Muscle of back (tissue), 11 donors: Measurements from ENCODE around the gene SEMA4G. TPM values are rescaled to one million over a fixed set of nuclear protein-coding genes. Genes with fewer than 3 reads are reported as not detected.

Experiments
- DNase-seq, 3 donors: peaks; one replicate each; pipeline versions ENCODE4 v3.0.0 to v3.0.0-alpha.2; 2013
- polyA plus RNA-seq, 10 donors: library from polyadenylated mRNA; unstranded; fragments of 120-200 nt; gene quantifications; one replicate each; pipeline ENCODE4 v1.2.1, GENCODE V29; 2013; ENCODE audit not compliant: insufficient read length in 10 of 10

The SEMA4G gene
- polyA plus RNA-seq, 10 donors = 5.6 to 11.4 (median 7.0) TPM

DNA sequence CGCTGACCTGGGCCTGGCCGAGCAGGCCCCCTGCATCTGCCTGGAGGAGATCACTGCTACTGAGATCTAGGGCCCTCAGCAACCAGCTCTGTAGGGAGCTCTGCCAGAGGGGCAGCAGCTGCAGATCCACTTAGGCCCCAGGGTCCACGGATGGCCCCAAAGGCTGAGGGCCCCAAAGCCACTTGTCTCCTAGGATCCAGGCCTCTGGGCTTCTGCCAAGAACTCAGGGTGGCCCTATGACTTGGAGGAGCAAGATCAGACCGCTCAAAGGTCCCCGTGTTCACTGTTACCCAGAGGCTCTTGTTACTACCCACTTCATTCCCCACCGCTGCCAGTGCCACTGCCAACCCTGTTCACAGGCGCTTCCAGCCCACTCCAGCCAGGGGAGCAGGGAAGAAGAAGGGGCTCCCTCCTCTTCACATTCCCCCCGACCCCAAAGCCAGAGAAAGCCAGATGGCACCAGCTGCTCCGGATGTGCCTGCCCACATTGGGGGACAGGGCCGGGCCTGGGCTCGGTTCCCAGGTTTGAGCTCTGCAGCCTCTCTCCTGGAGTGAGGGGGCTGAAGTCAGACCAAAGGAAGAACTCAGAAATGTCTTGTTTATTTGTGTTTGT, 37.9 kb downstream of the SEMA4G start:
- no peak for DNase-seq

DNA sequence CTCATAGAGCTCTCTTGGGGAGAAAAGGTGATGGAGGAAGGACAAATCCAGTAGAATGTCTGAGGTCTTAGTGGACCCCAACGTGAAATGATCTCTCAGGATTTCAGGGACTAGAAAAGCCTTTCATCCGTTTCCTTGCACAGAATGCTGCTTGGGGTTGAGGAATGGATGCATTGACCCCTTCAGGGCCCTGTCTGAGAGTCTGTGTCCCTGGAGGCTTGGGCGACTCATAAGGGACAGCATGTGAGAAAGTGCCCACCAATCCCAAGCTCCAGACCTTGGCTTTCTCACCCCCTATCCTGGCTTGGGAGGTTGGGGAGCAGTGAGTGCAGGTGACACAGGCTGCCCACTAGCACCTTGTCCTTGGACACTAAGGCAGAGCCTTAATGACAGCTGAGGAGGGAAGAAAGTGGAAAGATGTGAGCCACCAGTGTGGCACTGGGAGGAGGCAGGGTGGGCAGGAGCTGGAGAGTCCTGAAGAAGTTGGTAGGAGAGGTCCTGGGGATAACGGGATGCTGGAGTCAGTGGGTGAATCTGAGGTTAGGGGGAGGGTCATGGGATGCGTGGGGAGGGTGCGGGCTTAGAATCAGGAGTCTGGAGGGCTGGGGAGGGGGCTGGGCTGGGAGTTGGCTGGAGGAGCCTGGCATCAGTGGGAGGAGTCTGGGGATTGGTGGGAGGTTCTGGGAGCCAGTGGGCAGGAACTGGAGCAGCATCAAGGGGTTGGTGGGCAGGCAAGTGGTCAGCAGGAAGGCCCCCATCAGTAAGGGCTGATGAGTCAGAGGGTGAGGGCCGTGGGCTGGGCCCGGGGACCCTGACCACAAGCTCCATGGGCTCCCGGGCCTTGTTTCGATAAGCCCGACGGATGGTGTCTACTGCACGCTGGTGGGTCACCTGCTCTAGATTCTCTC, 38.9 kb downstream of the SEMA4G start:
- DNase-seq = no peak

DNA sequence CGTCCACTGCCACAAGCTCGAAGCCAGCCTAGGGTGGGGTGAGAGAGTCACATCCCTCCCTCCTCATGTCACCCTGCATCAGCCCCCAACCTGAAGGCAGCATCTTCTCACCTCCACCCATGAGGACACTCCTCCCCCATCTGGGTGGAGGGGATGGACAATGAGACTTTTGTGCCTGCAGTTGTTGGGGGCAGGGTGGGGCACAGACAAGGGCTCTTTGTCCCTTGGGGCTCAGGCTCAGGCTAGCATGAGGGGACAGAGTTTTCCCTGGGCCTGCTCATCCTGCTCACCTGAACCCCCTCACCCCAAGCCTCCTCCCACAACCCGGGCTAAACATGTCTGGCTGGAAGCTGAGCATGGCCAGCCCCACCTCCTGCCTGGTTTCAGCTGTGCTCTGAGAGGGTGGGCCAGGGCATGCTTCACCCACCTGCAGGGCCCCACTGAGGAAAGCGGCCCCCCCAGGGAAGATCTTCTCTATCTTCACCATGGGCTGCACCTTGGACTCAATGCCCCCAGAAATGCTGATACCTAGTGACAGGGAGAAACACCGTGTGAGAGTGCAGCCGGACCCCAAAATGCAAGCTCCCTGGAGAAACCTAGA, 39.6 kb downstream of the SEMA4G start:
- DNase-seq = no peak

DNA sequence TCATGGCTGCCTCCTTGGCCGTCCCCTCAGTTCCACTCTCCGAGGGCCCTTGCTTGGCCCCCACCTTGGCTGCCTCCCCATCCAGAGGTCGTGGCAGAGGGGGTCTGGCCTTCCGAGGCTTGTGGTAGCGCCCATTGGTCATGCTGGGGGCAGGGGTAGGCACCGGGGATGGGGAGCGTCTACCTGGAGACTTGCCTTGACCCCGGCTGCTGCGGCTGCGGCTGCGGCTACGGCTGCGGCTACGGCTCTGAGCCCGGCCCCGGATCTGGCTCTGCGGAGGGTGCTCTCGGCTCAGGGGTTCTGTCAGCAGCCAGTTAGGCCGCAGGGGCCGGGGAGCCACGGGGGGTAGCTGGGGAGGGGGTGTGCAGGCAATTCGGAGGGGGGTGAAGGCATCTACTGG, 41.0 kb downstream of the SEMA4G start:
- no peak for DNase-seq

DNA sequence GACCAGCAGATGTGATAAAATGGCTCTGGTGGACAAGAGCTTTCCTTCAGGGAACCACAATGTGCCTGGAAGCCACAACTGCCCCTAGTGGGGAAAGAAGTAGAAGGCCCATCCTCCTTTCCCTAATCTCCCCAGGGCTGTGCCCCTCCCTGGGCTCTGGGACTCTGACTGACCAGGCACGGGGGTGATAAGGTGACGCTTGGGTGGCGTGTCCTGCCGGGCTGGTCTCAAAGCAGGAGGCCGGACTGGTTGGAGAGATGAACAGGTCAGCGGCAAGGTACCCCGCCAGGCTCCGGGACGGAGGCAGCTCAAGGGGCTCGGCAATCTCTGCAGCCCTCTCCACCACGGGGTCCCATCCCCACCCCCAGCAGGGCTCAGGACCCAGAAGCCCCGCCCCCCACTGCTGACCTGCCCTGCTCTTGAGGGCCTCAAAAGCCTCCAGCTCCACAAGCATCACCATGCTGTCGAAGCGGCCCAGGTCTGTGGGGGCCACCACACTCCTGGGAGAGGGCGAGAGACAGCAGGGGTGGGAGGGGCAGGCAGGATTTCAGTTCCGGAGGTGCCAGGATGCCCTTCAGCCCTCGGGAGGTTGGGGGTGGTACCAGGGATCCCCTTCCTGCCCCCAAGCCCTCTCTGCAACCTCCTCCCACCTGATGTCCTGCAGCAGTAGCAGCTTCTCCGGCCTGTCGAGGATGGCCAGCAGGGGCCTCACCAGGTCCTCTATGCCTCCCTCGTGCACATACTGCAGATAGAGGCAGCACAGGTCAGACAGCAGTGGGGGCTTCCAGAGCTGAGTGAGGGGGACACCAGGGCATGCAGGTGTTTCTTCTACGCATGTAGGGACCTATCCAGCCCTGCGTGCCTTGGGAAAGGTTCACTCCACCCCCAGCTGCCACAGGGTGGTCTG, 42.5 kb downstream of the SEMA4G start:
- DNase-seq = no peak

DNA sequence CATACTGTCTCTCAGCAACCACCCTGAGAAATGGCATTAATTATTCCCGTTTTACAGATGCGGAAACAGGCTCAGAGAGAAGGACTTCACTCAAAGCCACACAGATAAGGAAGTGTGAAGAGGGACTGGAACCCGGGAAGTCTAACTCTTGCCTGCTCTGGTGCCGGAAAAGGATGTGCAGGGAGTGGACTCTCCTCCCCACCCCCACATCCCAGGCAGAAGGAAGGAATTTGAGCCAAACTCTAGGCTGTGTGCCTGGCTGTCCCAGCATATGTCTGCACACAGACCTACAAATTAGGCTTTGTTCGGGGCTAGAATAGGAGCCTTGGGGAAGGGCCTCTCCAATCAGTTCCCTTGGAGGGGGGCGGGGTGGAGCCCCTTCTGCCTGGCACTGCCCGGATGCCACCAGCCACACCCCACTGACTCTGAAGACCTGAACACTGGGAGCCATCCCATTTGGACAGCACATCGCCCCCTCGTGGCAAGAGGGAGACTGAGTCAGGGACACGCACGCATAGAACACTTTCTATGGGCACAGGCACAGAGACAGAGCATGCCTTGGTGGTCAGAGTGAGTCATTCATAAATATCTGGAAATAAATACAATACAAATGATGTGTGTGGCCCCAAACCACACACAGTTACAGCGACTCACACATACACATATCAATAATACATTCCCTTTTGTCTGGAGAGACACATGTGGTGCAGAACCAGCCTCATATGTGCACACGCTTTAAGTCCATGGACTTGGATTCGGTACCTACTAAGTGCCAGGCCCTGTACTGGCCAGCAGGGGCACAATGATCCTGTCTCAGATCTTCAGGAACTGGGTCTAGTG, 43.4 kb downstream of the SEMA4G start:
- DNase-seq = peak; percentile 80 to 89 (median 89)

DNA sequence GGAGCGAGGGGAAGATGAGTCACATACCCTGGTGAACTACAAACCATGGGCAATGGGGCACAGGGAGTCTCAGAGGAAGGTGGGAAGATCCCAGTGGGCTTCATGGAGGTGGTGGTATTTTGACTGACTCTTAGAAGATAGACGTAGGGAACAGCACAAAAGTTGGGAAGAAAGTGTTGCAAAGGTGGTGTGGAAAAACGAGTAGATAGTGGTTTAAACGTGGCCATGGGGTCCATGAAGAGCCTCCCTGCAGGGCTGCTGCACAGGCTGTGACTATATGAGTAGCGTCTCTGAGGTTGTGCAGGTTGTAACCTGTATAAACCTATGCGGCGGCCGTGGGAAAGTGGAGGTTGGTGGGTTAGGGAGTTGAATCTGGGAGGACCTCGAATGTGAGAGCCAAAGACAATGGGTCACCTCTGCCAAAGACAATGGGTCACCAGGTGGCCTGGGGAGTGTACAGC, 44.1 kb downstream of the SEMA4G start:
- DNase-seq = no peak

DNA sequence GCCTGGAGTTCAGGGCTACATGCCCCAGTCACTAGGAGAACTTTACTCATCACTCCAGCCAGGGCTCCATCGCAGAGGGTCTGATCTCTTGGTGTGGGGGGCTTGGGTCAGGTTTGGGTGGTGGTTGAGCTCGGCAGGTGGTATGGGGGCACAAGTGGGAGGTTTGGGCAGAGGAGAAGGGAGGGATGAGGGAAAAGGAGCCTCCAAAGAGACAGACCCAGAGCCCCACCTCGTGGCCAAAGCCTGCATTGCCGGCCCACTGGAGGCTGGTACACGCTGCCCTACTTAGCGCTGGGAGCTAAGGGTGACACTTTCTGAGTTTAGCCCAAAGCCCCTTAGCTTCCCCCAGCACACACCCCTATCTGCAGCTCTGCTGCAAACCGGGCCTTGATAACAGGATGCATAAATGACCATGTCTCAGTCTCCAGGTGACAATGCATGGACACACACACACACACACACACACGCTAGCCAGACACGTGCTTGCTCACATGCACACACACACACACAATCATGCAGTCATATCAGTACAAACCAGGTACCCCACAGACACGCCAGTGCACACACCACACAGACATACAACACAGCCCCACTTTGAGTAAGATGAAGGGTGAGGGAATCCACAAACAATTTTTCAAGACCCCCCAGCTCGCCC, 45.1 kb downstream of the SEMA4G start:
- peak in 2 of 3 donors; percentile 79 to 82 for DNase-seq

DNA sequence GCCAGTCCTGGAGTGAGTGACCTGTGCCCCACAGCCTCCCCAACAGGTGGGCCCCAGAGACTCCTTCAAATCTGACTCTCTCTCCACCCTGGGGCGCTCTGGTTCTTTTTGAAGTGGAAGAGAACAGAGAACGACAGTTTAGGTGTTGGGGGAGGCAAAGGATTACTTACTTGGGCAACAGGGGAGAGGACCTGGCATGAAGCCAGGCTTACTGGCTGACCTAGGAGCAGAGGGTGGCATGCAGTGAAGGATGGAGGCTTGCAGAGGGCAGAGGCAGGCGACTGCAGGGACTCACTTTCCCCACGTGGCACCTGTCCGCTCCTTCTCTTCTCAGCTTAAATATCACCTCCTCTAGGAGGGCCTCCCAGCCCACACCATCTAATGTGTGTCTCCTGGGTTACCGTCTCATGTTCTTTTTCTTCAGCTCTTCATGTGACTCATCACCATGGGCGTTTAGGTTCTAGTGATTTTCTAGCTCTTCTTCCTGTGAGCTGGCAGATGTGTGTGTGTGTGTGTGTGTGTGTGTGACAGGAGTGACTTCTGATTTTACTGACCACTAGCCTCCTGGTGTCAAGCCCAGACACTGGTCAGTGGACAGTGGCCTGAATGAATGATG, 45.8 kb downstream of the SEMA4G start:
- DNase-seq = no peak

DNA sequence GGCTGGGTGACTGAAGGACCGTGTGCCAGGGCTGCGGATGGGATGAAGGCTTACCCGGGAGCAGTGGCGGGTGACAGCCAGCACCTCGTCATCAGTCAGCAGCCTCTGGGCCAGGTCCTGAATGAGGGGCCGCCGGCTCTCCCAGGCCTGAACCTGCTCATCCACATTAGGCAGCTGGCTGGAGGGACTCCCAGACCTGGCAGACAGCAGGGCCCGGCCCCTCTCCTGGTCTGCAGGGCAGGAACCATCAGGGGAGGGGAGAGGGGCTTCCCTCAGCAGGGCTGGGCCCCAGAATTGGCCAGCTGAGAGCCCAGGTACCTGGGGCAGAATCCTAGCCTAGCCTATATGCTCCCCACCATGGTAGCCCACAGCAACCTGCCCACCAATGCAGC, 46.3 kb downstream of the SEMA4G start:
- DNase-seq = no peak

DNA sequence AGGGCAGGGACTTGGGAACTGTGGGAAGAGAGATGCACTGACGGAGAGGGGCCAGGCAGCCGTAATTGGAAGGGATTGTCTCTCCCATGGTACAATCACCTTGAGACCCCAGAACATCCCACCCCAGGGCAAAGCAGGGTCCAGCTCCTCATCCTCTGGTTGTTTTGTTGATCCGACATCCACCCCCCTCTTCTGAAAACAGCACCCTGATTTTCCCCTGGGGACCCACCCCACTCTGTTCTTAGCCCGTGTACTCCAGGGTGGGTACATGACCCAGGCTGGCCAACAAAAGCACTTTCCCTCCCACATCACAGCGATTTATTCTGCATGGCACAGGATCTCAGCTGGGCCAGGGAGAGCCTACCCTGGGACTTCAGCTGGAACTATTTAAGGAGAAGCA, 47.5 kb downstream of the SEMA4G start:
- no peak for DNase-seq

DNA sequence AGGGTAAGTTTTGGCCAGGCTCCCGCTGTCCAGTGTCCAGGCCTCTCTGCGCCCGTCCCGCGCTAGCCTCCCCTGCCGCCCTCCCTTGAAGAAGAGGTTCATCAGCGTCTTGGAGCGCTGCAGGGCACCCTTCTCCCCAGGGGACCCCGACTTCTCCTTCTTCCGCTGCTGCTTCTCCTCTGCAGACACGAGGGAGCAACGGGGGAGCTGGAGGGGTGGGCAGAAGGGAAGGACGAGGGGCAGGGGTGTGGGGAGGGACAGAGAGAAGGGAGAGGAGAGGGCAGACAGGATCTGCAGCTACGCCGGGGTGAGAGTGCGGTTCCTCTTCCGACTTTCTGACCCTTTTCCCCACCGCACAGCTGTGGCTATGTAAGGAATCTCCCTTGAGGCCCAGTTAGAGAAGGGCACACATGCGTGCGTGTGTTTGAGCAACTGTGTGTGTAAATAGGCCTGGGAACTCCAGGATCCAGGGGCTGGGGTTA, 48.9 kb downstream of the SEMA4G start:
- DNase-seq = peak in 1 of 3 donors; percentile 49

DNA sequence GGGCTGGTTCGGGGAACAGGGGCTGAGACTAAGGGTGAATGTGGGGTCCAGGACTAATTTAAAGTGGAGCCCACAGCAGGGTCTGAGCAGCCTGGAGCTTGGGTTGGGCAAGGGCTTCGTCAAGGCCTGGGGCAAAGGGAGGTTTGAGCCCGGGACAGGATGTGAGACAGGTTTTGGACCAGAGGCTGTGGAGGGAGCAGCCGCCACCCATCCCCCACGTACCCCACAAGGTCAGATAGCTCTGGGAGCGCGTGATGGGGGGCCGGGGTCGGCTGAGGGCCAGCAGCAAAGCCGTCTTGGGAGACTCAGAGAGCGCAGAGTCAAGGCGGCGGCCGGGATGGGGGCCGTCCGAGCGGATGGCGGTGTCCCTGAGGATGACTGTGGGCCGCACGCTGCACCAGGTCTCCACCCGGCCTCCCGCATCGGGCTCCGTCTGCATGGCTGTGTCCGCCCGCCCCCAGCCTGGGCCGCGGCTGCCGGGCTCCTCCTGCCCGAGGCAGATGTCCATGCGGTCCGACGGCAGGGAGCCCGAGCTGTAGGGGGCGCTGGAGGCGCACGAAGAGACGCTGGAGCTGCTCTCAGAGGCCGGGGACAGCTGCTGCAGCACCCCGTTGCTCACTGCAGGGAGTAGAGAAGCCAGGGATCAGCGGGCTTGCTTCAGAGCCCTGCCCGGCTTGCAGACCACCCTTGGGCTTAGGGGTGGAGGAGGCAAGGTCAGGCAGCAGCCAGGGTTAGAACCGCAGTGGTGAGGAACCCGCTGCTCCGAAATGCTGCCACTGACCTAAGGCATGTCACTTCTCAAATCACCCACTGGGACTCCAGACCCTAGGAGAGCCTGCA, 49.5 kb downstream of the SEMA4G start:
- DNase-seq = peak in 2 of 3 donors; percentile 70 to 87

Other genes with a start within 250 kb of the SEMA4G start
- under 1 TPM in 6 of 10 donors, not detected in 4; 0.04 to 0.25 (median 0.14) TPM for gene PAX2, start 223.9 kb upstream of the SEMA4G start, polyA plus RNA-seq
- 100 to 1,000 TPM in 1 of 10 donors, 10 to 100 TPM in 9; 51.3 to 101 (median 74.4) TPM for gene SLF2, start 56.5 kb upstream of the SEMA4G start, polyA plus RNA-seq
- 10 to 100 TPM; 56.1 to 74.6 (median 65.6) TPM for gene MRPL43, start 18.0 kb downstream of the SEMA4G start, polyA plus RNA-seq
- 10 to 100 TPM in 3 of 10 donors, 1 to 10 TPM in 7; 7.1 to 15.4 (median 9.5) TPM for gene TWNK, start 18.0 kb downstream of the SEMA4G start, polyA plus RNA-seq
- 10 to 100 TPM; 37.8 to 59.7 (median 52.7) TPM for gene LZTS2, start 30.3 kb downstream of the SEMA4G start, polyA plus RNA-seq
- gene PDZD7, start 61.6 kb downstream of the SEMA4G start, polyA plus RNA-seq = 1 to 10 TPM in 7 of 10 donors, under 1 TPM in 3; 0.43 to 1.5 (median 1.2) TPM
- gene SFXN3, start 61.7 kb downstream of the SEMA4G start, polyA plus RNA-seq = 10 to 100 TPM; 16.6 to 33.6 (median 24.6) TPM
- 10 to 100 TPM; 22.4 to 43.8 (median 28.3) TPM for gene KAZALD1, start 92.5 kb downstream of the SEMA4G start, polyA plus RNA-seq
- gene TLX1, start 161.8 kb downstream of the SEMA4G start, polyA plus RNA-seq = not detected